Measurements from ENCODE around the gene CLDN16.

CLDN16 gene

DNA sequence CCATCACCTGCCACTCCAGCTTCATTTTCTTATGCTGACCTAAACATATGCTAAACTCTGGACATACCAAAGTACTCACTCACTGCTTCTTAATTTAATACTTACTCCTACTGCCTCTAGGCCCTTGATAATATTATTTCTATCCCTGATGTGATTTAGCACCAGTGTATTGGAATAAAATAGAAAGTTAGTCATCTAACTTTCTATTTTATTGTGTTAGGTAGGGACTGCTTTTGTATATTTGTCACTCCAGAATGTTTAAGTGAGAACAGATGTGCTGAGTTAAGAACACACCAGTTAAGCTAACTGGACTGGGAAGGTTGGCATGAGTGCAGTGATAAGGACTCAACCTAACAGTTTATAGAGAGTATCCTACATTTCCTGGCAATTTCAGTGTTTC is 6.5 kb upstream of the CLDN16 start:
- no peak for DNase-seq

DNA sequence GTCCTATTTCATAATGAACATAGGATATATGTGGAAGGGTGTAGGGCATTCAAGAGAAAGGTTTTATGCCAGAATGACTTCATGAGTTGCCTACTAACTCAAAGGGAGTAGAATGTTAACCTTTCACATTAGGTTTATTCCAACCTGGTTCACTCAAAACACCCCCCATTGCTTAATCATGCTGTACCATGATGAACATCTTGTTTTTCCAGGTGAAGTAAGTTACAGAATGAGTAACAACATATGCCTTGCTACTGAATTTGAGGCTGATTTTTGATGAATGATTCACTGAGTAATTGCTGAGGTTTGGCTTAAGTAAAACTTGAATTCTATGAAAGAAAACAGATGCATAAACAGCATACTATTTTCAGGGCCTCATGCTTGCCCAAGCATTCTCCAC is 5.9 kb upstream of the CLDN16 start:
- no peak for DNase-seq

DNA sequence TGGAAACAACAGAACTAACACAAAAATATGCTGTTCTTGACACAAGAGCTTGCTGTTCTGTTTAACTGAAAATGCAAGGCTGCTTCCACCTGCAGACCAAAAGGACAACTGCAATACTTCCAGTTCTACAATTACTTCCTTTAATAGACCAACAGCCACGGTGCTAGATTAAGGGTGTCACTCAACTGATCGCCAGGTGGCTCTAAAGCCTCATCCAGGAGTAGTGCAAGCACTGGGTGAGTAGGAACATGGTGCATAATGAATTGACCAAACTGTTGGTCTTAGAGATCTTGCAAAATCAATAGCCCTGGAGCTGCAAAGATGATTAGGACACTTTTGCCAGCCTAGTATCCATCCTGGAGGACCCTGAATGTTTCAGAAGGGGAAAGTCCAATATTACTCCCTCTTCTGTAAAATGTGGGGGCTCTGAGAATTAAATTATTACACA is 3.6 kb upstream of the CLDN16 start:
- DNase-seq, result no peak

DNA sequence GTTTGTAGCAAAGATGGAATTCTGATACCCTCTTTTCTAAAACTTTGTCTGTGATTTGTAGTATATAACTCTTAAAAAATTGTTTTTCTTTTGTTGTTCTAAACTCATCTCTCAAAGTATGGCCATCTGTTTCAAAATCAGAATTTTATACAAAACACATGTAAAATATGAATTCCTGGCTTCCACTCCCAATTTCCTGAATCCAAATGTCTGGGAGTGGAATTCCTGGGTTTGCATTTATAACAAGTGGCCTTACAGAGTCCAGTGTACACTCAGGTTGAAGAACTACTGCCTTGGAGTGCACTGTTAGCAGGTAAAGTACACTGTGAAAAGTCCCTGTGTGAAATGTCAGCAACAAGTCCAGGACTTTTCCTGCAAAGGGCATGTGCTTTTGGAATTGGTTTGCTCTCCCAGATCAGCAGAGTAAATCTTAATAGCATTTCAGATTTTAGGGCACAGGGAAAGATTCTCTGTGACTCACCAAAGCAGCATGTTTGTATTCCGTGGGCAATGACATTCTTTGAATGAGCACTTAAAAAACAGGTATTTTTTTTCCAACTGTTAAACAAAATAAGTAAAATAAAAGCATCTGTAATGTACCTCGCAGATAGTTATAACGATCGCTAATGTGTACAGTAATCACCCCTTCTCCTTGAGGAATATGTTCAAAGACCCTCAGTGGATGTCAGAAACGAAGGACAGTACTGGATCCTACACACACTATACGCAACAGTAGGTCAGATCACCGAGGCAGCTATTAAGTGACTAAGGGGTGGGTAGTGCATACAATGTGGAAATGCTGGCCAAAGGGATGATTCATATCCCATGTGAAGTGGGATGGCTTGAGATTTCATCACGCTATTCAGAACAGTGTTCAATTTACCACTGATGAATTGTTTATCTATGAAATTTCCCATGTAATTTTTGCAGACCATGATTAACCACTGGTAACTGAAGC is 2.0 kb upstream of the CLDN16 start:
- no peak for DNase-seq

DNA sequence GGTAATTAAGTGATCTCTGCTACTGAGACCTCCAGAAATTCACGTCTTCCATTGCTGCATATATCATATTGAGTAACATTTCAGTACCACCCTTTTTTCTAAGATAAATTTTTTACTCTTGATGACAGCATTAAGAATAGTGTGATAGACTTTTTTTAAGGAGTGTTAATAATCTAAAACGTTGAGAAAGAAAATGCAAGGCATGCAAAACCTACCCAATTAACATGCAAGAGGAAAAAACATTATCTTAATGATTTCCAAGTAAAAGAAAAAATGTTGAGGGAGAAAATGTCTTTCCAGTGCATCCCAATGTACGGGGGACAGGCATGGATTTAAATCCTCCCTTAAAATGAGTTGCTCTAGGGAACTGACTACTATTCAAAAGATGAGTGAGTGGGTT is 740 bp downstream of the CLDN16 start:
- no peak for DNase-seq

DNA sequence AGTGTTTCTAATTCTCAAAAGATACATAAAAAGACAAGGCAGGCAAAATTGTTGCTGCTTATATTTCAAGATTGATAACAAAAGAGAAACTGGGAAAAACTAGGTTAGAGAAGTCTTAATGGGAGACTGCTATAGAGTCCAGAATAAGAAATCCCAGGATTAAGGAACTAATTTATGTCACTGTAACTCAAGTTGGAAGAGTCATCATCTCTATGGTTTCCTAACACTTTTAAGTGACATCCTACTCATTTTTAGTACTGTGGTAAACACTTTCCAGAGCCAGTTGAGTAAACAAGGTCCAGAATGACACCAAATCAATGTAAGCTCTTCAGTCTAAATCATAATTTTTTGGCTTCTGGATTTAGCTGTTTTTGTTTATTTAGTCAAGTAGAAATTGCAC is 8.0 kb downstream of the CLDN16 start:
- no peak for DNase-seq

DNA sequence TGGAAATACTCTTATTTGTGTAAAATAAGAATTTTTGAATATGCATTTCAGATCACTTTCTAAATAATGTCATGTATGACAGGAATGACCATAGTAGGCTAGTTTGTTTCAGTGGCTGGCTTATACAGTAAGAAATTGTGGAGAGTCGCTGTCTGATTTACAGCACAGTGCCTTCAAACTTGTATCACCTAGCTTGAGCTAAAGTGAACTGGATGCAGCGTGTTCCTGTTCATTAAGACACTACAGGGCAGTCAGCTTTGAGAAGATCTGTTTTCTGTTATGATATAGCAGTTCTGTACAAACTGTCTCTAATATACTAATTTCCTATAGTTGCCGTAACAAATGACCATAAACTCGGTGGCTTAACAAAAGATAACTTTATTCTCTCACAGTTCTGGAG is 9.9 kb downstream of the CLDN16 start:
- no peak for DNase-seq

DNA sequence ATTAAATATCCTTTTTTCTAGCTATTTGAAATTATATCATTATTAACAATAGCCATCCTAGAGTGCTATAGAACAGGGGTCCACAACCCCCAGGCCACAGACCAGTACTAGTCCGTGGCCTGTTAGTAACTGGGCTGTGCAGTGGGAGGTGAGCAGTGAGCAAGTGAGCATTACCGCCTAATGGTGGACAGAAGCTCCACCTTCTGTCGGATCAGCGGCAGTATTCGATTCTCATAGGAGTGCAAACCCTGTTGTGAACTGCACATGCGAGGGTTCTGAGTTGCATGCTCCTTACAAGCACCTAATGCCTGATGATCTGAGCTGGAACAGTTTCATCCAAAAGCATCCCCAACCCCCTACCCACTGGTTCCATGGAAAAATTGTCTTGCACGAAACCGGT is 11.7 kb downstream of the CLDN16 start:
- no peak for DNase-seq

DNA sequence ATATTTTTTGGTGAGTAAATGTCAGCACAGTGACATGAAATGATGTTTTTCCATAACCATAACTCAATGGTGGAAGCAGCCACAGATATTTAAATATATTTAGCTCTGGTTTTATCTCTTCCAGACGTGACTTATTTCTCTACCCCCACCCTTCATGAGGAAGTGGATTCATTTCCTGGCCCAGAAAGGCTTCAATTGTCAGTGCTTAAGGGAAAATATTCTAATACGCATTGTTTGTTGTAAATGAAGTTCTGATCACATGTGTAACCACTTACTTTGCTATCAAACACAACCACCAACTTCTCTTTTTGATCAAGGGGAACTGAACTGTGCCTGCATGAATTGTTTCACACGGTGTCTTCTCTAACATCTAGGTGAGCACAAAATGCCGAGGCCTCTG is 14.0 kb downstream of the CLDN16 start:
- DNase-seq, result no peak

DNA sequence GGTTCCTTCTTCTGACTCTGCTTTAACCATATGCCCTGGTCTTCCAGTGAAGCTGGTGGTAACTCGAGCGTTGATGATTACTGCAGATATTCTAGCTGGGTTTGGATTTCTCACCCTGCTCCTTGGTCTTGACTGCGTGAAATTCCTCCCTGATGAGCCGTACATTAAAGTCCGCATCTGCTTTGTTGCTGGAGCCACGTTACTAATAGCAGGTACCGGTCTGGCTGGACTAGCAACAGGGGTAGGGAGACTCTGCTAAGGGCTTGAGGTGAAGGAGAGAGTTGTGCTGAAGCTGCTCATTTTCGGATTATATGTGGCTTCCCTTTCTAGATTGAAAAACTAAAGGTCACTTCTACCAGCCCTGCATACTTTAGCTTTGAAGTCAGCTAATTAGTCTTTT is 16.8 kb downstream of the CLDN16 start:
- DNase-seq, result no peak

DNA sequence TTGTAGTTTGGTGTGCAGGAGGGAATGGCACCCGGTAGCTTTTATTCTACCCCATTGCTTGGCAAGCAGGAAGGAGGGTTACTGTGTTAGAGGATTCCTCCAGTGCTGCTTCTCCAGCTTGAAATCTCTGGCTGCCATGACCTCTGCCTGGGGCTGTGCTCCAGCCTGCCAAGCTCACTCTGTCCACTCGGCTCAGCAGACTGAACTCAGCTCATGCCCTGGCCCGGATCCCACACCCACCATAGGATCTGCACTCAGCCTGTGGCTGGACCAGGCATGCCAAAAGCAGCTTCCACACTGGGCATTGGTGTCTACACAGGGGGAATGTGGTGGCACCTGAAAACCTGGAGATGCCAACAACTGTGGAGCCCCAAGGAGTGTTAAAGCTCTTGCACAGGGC is 26.3 kb downstream of the CLDN16 start:
- DNase-seq, result no peak

DNA sequence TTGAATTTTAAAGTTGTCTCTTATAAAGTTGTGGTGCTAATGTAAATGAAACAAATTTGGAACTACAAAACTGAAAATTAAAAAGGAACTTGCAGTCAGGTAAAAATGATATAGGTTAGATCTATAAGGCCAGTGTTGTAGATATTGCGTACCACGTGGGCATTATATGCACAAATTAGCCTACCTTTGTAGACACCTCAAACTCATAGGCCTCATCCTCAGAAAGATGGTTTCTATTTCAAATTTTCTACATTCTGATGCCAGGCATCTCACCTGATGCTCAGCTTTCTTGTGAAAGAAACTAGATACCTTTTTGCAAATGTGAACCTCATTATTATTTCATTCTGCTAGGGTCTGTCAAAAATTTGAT is 36.1 kb downstream of the CLDN16 start:
- no peak for DNase-seq

DNA sequence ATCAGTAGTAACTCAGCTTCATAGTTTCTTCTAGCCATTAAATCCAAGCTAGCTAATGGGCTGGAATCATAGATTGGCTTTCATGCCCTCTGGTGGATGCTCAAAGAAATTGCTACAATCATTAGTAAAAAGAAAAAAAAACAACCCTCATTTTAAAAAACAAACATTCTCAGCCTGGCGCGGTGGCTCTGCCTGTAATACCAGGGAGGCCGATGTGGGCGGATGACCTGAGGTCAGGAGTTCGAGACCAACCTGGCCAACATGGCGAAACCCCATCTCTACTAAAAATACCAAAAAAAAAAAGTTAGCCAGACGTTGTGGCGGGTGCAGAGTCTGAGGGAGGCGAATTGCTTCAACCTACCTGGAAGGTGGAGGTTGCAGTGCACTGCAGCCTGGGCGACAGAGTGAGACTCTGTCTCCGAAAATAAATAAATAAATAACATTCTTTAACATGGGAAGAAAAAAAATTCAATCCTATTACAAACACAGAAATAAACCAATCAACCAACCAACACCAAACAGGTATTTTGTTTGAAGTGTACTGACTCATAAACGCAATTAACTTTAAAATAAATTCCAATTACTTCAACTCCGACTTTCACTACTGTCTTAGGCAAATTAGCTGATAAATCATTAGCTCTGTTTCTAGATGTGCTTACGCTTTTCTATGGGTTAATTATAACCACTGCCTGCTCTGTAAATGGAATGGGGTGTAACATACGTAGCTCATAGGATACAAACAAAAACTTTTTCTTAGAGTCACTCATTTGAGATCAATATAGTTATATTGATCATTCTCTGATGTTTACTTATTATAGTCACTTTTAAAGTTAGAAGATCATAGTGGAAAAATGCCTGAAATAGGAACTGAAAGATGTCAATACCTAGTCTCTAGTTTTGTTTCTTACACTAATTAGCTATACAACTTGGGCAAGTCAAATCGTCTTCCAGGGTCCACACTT is 36.8 kb downstream of the CLDN16 start:
- DNase-seq, result peak; percentile 12

DNA sequence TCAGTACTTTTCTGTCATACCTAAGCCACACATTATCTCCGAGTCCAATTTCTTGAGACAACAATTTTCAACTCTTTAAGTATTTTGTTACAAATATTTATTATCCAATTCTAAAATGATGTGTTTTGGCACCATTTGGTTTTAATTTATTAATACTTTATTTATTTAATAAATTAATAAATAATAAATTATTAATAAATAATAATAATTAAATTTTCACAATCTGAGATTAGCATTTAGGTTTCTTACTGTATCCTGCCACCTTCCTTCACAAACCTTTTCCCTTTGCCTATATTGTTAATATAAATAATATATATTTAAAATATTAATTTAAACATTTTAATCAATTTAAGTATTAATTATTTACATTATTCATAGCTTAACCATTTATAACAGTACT is 37.9 kb downstream of the CLDN16 start:
- no peak for DNase-seq

DNA sequence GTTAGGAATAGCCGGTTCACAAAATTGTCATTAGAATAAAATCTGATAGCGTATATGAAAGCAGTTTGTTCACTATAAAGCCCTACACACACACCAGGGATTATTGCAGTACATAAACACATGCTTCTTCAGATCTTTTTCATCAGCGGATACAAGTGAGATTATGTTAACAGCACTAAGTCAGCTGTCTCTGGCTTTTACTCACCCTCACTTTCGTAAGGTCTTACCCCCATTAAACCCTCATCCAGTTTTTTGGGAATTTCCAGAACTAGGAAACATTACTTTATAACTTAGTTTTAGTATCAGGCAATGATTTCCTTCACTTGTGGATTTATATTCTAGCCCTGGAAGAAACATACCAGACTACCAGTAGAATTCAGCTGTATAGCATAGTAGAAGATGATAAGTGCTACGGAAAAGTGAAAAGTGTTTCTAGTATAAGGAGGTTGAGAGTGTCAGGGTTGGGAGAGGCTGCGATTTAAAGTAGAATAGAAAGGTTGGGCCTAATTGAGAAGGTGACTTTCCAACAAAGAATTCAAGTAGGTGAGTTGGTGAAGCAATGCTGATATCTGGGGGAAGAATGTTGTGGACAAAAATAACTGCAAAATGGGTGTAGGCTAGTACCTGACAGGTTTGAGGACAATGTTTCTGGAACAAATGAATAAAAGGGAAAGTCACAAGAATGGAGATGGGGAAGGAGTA is 39.0 kb downstream of the CLDN16 start:
- no peak for DNase-seq

DNA sequence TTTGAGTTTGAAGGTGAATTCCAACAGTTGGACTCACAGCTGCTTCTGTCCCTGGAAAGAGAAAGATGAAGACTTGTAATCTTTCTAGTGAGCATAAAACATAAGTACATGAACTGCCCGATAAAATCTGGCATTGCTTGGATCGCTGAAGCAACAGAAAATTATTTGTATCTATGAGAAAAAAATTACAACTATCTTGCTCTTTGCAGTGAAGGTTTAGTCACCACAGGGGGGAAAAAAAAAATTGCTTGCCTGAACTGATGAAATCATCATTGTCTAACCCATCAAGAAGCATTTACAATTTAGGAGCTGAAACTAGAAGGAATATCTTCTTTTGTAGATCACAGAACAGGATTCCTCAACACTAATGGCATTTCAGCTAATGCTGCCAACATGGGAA is 41.7 kb downstream of the CLDN16 start:
- DNase-seq, result no peak

DNA sequence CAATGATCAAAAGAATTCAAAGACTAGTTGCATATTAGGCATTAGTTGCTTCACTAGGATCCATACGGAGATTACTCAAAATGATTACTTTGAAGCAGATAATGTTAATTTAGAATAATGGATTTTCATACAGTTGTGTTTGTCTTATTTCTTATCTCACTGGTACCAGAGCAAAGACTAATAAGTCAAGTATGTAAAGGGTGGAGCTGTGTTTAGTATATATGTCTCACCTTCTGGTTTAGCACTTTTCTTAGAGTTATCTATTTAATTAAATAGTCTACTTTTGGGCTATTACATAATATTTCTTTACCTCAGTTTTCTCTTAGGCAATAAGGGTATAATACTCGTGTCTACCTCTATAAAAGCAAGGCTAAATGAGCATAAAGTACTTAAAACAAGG is 42.9 kb downstream of the CLDN16 start:
- DNase-seq, result no peak

DNA sequence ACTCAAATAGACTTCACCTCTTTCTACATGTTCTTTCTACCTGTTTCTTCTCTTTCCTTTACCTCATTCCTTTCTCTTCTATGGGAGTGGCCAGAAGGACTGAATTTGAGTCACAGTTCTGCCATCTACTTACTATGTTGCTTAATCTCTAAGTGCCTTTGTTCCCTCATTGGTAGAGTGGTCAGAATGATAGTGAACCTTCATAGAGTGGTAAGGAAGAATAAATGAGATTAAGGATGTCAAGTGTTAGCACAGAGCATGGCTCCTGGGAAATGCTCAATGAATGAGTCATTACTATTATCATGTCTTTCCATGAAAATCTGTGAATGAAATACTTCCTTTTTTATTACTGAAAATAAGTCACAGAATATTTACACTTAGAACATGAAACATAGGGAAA is 44.3 kb downstream of the CLDN16 start:
- no peak for DNase-seq

DNA sequence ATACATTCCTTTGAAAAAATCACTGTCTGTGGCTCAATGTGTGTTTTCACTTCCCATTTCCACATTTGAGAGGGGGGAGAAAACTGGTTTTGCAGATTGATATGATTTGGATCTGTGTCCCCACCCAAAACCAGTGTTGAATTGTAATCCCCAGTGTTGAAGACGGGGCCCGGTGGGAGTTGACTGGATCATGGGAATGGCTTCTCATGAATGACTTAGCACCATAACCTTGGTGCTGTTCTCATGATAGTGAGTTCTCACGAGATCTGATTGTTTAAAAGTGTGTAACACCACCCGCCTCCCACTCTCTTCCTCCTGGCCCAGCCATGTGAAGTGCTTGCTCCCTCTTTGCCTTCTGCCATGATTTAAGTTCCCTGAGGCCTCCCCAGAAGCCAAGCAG is 45.7 kb downstream of the CLDN16 start:
- no peak for DNase-seq

DNA sequence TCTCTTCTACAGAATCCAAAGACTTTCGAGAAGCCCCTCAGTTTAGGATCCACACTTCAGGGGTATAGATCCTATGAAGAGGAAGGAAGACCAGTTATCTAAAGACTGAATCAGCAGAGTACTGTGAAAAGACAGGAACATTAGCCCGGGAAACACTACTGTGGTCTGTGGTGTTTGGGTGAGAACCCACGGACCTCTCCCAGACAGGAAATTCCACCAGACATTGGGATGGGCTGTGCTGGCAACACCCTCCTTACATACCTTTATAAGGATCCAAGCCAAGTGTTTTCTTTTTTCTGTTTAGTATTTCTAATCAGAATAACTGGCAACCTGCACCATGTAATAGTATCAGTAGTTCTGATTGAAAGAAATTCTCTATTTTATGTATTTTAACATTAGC is 47.7 kb downstream of the CLDN16 start:
- no peak for DNase-seq

DNA sequence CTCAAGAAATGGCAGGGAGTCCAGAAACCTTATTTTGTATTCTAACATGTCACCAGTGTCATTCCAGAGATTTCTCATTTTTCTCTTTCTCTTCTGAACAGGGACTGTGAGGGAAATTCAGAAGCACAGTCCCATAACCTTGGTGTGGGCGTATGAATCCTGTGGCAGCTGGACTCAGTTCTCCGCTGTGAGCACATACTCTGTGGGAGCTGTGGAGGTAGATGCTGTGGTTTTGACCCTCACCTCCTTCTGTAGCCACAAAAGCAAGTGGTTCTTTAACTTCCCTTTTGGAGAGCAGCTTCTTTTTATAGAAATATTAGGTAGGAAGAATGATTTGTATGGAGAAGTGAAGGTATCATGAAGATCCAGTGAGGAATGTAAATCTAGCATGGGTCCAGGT is 48.4 kb downstream of the CLDN16 start:
- no peak for DNase-seq

DNA sequence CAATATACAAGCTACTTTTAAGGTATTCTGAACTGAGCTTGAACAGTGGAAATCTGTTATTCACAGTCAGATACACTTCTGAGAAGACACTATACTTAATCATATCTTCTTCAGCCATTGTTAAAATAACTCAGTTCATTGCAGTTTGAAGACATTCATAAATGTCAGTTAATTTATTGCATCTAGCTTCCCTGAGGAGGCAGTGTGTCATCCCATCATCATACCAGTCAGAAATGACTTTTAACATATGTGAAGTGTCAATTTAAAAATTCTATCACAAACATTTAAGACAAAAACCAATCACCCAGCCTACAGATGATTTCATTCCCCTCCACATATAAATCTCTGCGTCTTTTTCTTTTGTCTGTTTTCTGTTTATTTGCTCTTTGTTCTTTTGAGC is 54.3 kb downstream of the CLDN16 start:
- no peak for DNase-seq

DNA sequence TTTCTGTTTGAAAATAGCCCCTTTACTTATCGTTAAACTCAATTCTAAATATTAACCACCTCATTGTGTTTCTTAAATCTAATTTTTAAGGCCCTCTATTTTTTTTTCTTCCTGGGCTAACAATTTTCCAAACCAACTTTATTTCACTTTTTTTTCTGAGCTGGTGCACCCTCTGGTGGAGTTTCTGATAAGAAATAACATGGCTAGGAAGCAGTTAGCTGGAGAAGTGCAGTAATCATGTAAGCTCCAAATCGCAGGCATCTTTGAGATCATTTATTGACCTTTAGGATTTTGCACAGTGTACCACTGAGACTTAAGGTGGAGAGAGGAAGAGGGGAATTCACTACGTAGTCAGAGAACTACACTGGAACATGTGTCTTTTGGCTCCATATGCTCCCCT is 55.3 kb downstream of the CLDN16 start:
- no peak for DNase-seq
